CD1c-positive myeloid dendritic cell (primary cell): Measurements from ENCODE around the gene ACRBP.
"Not testable (repeated sequence)": the region's sequence is repeated elsewhere in the genome, so short reads cannot be mapped to it uniquely, and the experiment has no call there.

Experiments
- DNase-seq: peaks from one replicate; pipeline ENCODE4 v3.0.0-alpha.2; 2016; ENCODE audit errors: extremely low spot score

The ACRBP gene

GRCh38 chr12:6614513-6615172 is 32.6 kb downstream of the ACRBP start:
- no peak for DNase-seq

DNA sequence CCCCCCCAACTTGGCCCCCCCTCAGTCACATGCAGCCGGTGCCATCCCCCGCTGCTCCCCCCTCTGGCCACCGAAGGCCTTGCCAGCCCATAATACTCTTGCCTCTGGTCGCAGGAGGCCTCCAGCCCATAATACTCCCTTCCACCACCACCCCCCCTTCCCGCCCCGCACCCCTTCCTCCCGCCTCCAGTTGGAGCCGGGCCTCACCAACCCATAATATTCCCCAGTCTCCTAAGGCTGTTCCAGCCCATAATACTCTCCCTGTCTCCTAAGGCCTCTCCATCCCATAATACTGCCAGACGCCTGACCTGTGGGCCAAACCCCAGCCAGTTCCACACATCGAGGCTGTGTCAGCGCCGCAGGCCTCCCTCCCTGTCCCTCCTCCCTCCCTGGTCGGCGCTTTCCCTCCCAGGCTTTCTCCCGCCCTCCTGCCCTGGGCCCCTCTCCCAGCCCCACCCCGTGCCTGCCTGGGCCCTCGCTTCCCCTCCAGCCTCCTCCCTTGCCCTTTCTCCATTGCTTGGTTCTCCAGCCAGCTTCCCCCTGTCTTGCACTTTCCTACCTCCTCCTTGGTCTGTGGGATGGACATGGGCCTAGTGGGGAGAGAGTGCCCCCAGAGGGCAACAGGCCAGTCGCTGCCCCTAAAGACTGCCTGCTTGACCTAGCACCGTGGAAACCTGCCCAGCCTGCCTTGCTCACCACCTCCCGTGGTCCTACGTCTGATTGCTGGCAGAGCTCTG is 33.3 kb downstream of the ACRBP start:
- DNase-seq = peak; percentile 77

DNA sequence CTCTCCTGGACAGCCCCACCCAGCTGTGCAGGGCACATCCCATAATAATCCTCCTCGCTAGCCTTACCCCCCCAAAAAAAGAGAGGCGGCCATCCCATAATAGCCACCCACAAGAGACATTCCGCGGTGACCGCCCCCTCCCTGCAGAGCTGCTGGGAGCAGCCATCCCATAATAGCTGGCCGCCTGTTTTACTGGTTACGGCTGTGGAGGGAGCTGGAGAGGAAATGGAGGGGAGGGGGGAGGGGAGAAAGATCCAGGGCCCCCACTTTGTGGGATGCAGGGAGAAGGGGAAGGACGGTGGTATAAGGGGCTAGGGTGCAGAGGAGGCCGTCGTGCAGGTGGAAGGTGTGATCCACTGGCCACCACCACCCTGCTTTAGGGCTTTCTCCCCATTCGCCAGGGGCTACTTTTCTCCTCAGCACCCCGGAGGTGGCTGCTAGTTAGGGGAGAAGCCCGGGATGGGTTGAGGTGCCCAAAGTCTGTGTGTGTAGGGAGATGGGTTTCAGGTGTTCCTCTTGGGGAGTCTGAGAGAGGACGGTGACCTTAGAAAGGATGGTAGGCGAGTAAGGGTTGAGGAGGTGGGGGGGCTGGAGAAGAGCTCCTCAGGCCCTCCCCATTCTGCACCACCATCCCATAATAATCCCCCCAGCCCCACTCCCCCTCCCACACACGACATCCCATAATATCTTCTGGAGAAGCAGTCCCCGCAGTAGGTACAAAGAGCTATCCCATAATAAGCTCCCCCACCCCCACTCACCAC is 34.0 kb downstream of the ACRBP start:
- DNase-seq = peak; percentile 31

- no peak for DNase-seq
Observed at GRCh38 chr12:6612652-6613014, 34.6 kb downstream of the ACRBP start.

DNA sequence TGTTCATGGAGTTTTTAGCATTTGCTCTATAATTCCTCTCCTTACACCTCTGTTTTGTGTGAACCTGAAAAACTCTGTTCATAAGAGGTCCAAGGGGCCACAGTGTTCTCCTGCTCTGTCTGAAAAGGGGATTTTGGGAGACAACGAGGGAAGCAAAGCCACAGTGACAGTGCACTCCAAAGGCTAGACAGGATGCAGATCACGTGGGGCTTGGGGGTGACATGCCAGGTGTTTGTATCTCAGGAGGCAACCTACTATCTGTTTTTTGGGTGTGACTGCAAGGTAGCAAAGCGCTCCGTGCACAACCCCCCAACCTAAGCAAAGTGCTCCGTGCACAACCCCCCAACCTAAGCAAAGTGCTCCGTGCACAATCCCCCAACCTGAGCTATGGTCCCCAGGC is 35.0 kb downstream of the ACRBP start:
- DNase-seq = no peak

GRCh38 chr12:6608592-6609281 is 38.5 kb downstream of the ACRBP start:
- DNase-seq = no peak

DNA sequence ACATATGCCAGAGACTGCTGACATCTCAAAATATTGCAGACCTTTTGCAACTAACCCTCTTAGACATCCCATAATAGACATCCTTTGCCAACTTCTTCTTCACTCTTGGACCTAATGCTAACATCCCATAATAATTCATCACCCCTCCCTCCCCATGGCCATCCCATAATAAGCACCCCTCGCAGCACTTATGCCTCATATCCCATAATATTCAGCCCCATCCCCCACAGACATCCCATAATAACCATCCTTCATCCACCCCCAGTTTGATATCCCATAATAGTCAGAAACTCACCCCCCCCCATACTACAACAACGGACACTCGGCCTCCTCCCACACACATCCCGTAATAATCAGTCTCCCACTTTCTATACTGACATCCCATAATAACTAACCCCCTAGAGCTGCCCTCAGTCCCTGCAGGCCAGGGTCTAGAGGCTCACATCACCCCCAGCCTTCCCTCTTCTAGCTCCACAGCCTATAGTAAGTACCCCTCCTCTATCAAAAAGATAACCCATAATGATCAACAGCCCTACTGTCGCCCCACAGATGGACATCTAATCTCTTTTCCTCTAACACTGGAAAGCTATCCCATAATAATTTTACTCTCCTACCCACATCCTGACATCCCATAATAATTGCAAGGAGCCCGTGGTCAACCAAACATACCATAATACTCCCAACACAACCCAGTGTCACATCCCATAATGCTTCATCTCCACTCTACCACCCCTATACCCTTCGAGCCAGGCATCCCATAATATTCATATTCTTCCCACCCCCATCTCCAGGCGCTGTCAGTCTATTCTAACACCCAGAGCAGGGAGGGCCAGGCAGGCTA is 39.3 kb downstream of the ACRBP start:
- peak; percentile 45 for DNase-seq

DNA sequence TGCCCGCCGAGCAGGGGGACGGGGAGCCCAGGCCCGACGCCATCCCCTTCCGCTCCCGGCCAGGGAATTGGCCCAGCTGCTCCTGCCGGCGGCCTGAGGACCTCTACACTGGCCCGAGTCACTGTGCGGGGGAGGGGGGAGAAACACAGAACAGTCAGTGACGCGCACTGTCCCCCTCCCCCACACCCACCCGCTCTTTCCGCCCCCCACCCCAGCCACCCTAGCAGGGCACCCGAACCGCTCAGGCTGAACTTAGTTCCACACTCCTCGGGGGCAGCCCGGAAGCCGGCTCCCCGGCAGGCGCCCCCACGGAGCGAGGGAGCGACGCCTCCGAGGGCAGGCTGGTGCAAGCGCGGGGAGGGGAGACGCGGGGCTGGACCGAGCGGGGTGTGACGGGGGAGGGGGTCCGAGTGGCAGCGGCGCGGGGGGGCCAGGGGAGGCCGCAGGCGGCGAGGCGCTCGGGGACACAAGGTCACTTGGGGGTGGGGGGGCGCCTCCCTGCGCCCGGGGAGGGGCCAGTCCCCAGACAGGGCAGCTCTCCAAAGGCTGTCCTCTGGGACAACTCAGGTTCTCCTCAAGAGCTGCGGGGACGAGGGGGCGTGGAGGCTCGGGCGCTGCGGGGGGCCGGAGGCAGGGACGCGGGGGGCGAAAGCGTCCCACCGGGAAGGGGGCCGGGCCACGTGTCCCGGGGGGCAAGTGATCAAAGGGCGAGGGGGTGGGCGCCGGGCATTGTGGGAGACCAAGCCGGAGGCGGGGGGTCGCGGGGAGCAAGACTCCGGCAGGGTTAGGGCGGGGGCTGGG is 40.7 kb downstream of the ACRBP start:
- peak; percentile 50 for DNase-seq

GRCh38 chr12:6605421-6606330 is 41.6 kb downstream of the ACRBP start:
- DNase-seq = peak; percentile 34

- no peak for DNase-seq
Observed at GRCh38 chr12:6604259-6605029, 42.8 kb downstream of the ACRBP start.

- no peak for DNase-seq
Observed at GRCh38 chr12:6603095-6603567, 44.1 kb downstream of the ACRBP start.

DNA sequence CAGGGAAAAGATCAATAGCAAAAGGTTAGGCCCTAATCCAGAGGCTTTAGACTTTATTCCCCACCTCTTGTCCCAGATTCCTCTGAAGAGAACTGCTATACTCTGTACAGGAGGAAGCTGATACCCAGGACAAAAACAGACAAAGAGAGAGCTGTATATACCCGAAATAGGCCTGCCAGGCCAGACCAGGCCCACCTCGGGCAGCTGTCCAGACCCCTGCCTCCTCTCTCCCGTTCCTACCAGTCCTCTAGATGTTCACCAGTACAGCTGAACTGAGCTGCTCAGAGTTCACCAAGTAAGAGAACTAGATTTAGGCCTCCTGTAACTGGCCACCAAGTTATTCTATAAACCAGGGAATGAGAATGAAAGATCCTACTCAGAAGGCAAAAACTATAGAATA is 44.7 kb downstream of the ACRBP start:
- no peak for DNase-seq

DNA sequence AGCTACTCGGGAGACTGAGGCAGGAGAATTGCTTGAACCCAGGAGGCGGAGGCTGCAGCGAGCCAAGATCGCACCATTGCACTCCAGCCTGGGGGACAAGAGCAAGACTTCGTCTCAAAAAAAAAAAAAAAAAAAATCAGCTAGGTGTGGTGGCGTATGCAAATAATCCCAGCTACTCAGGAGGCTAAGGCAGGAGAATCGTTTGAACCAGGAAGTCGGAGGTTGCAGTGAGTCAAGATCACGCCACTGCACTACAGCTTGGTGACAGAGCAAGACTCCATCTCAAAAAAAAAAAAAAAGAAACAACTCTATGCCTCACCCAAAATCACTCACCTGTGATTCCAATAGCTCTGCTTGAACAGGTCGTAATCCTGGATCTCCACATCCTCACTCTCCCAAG is 51.6 kb downstream of the ACRBP start:
- not testable (repeated sequence) for DNase-seq

DNA sequence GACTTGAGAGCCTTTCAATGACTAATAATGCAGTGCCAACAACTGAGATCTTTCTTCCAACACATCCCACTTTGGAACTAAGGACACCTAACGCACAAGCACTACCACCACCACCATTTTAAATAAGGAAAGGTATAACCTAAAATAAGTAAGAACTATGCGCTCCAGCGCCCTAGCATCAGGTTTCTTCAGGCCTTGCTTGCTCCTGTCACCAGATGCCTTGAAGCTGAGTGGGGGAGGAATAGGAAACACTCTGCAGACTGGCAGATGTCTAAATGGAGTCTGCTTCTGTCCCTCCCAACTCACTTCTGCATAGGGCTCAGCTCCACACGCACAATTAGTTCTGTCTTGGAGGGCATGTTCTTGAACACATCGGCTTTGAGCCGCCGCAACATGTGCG is 55.1 kb downstream of the ACRBP start:
- no peak for DNase-seq
